ENCODE data around the gene EYS. TPM values are rescaled to one million over a fixed set of nuclear protein-coding genes. Genes with fewer than 3 reads are reported as not detected.

Gene EYS
- total RNA-seq, 1 experiment from 2014 or later, result not detected

- no peak for ATAC-seq
- intact Hi-C loops (cut with micrococcal nuclease), result no loop called here
- CTCF ChIA-PET, result no interaction called here
Measured at GRCh38 chr6:65524232-65524631, 182.8 kb downstream of the EYS start.

More at GRCh38 chr6:65524232-65524631, 182.8 kb downstream of the EYS start:
- H3K4me3 ChIP-seq (replicated peaks in 1 of 2; ENCODE audit: low read depth in 1 of 2, low read length in 2 of 2), result no peak overlapping the region
- RAD21 ChIA-PET (ENCODE audit: low non-redundant PET in 1 of 2, low total read pairs in 2 of 2, uncharacterized antibody in 2 of 2, unreplicated experiment in 2 of 2), result no interaction called here
- no peak overlapping the region for H3K4me2 ChIP-seq (ENCODE audit: low read length)
- POLR2A ChIA-PET, result no interaction called here
- H3K79me2 ChIP-seq (ENCODE audit: insufficient read depth, low read length), result no peaks in the 10 kb centered on the region
- no peak for DNase-seq (ENCODE audit: low read depth, low spot score)
- H4K20me1 ChIP-seq (ENCODE audit: insufficient read depth), result no peaks in the 10 kb centered on the region
- H3K27me3 ChIP-seq (ENCODE audit: insufficient read depth, low read length), result no peaks in the 10 kb centered on the region
- no peaks in the 10 kb centered on the region for H3K36me3 ChIP-seq (ENCODE audit: control insufficient read depth in 1 of 2, insufficient read depth in 2 of 2, low read length in 2 of 2)
- no peaks in the 10 kb centered on the region for H3K4me1 ChIP-seq (ENCODE audit: control insufficient read depth in 1 of 2, insufficient read depth in 2 of 2, low read length in 2 of 2)
- TF ChIP-seq EGR1 (IDR thresholded peaks at IDR 0.05; ENCODE audit: low read depth) (no peak), EZH2 (IDR thresholded peaks at IDR 0.05) (no peak), ELF1 (IDR thresholded peaks at IDR 0.05; ENCODE audit: borderline replicate concordance, low read depth) (no peak), CBX3 (IDR thresholded peaks at IDR 0.05; ENCODE audit: low read depth) (no peak), ZNF274 (IDR thresholded peaks at IDR 0.05; ENCODE audit: low read depth, low read length) (no peak), ZFX (IDR thresholded peaks at IDR 0.05) (no peak), TCF7L2 (IDR thresholded peaks at IDR 0.05; ENCODE audit: borderline replicate concordance, extremely low read depth, insufficient read depth, insufficient read length) (no peak), POLR2AphosphoS5 (IDR thresholded peaks at IDR 0.05; ENCODE audit: low read depth, low read length) (no peak), EZH2phosphoT487 (IDR thresholded peaks at IDR 0.05; ENCODE audit: borderline replicate concordance) (no peak), JUND (IDR thresholded peaks at IDR 0.05) (no peak), SIN3A (IDR thresholded peaks at IDR 0.05; ENCODE audit: low read depth) (no peak), ZBTB33 (IDR thresholded peaks at IDR 0.05; ENCODE audit: extremely low read depth, insufficient replicate concordance, low read length) (no peak), MAX (IDR thresholded peaks at IDR 0.05) (no peak), YY1 (IDR thresholded peaks at IDR 0.05; ENCODE audit: extremely low read depth, insufficient replicate concordance, low read depth, low read length) (no peak)
- TF ChIP-seq, protein P1, sequence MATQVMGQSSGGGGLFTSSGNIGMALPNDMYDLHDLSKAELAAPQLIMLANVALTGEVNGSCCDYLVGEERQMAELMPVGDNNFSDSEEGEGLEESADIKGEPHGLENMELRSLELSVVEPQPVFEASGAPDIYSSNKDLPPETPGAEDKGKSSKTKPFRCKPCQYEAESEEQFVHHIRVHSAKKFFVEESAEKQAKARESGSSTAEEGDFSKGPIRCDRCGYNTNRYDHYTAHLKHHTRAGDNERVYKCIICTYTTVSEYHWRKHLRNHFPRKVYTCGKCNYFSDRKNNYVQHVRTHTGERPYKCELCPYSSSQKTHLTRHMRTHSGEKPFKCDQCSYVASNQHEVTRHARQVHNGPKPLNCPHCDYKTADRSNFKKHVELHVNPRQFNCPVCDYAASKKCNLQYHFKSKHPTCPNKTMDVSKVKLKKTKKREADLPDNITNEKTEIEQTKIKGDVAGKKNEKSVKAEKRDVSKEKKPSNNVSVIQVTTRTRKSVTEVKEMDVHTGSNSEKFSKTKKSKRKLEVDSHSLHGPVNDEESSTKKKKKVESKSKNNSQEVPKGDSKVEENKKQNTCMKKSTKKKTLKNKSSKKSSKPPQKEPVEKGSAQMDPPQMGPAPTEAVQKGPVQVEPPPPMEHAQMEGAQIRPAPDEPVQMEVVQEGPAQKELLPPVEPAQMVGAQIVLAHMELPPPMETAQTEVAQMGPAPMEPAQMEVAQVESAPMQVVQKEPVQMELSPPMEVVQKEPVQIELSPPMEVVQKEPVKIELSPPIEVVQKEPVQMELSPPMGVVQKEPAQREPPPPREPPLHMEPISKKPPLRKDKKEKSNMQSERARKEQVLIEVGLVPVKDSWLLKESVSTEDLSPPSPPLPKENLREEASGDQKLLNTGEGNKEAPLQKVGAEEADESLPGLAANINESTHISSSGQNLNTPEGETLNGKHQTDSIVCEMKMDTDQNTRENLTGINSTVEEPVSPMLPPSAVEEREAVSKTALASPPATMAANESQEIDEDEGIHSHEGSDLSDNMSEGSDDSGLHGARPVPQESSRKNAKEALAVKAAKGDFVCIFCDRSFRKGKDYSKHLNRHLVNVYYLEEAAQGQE (IDR thresholded peaks at IDR 0.05; ENCODE audit: low read depth), result no peak
- TF ChIP-seq, protein P2, sequence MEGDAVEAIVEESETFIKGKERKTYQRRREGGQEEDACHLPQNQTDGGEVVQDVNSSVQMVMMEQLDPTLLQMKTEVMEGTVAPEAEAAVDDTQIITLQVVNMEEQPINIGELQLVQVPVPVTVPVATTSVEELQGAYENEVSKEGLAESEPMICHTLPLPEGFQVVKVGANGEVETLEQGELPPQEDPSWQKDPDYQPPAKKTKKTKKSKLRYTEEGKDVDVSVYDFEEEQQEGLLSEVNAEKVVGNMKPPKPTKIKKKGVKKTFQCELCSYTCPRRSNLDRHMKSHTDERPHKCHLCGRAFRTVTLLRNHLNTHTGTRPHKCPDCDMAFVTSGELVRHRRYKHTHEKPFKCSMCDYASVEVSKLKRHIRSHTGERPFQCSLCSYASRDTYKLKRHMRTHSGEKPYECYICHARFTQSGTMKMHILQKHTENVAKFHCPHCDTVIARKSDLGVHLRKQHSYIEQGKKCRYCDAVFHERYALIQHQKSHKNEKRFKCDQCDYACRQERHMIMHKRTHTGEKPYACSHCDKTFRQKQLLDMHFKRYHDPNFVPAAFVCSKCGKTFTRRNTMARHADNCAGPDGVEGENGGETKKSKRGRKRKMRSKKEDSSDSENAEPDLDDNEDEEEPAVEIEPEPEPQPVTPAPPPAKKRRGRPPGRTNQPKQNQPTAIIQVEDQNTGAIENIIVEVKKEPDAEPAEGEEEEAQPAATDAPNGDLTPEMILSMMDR (IDR thresholded peaks at IDR 0.05 in 2 of 3, conservative IDR thresholded peaks at IDR 0.05 in 1 of 3; ENCODE audit: borderline replicate concordance in 1 of 3, insufficient read depth in 1 of 3, low read depth in 2 of 3, low read length in 2 of 3), result no peak
- no peak overlapping the region for H3K27ac ChIP-seq (ENCODE audit: low read depth, low read length)
- H3K9me3 ChIP-seq (ENCODE audit: control insufficient read depth in 1 of 2, insufficient read depth in 1 of 2, low read depth in 1 of 2, low read length in 2 of 2), result peaks cover 0 to 14% of the 10 kb centered on the region in 2 experiments; a peak in 2 of 4 replicates
- no TSS peak for BruUV-seq (replicated peaks)
- no peak overlapping the region for H2AFZ ChIP-seq (ENCODE audit: low read depth, low read length, poor library complexity, severe bottlenecking)
- H3K9me2 ChIP-seq (ENCODE audit: insufficient read depth), result no peaks in the 10 kb centered on the region
- no peak overlapping the region for H3K9ac ChIP-seq (ENCODE audit: low read length)
